ENCODE results near the gene SVOPL.

The SVOPL gene

GRCh38 chr7:138607216-138608126 lies 93.7 kb downstream of the SVOPL start:
- no peak for DNase-seq
- no peak overlapping the region for H3K4me2 ChIP-seq (ENCODE audit: low read depth, low read length)
- H2AFZ ChIP-seq (ENCODE audit: low read length), result no peak overlapping the region
- H3K4me3 ChIP-seq (ENCODE audit: low read length), result no peak overlapping the region
- no peaks in the 10 kb centered on the region for H3K4me1 ChIP-seq (ENCODE audit: low read length)
- H3K27me3 ChIP-seq (replicated peaks; ENCODE audit: insufficient read depth, low read length), result no peaks in the 10 kb centered on the region
- H3K27ac ChIP-seq (ENCODE audit: low read length), result no peak overlapping the region
- no peaks in the 10 kb centered on the region for H3K36me3 ChIP-seq (replicated peaks; ENCODE audit: insufficient read depth, low read length)
- no peaks in the 10 kb centered on the region for H3F3A ChIP-seq (ENCODE audit: insufficient read depth, low read length)
- no peak overlapping the region for H3K9ac ChIP-seq (ENCODE audit: low read length)
- no peak for TF ChIP-seq EZH2phosphoT487 (IDR thresholded peaks at IDR 0.05; ENCODE audit: low read length)
- no peak for TF ChIP-seq CTCF (IDR thresholded peaks at IDR 0.05; ENCODE audit: low read length)
- TF ChIP-seq EZH2 (optimal IDR thresholded peaks at IDR 0.05; ENCODE audit: low read depth, low read length), result no peak
- no peaks in the 10 kb centered on the region for H3K9me3 ChIP-seq (replicated peaks; ENCODE audit: insufficient read depth, low read length)
- H3K79me2 ChIP-seq (ENCODE audit: low read length), result no peaks in the 10 kb centered on the region
- no peaks in the 10 kb centered on the region for H4K20me1 ChIP-seq (ENCODE audit: insufficient read depth, low read length)
- H3K9me2 ChIP-seq (replicated peaks; ENCODE audit: insufficient read depth, low read length), result no peaks in the 10 kb centered on the region

- Histone ChIP-seq H3K36me3 (replicated peaks; ENCODE audit: insufficient read depth, low read length) (no peaks in the 10 kb centered on the region), H3K4me2 (ENCODE audit: low read depth, low read length) (no peak overlapping the region), H3K9me2 (replicated peaks; ENCODE audit: insufficient read depth, low read length) (no peaks in the 10 kb centered on the region), H3K9ac (ENCODE audit: low read length) (no peak overlapping the region), H2AFZ (ENCODE audit: low read length) (no peak overlapping the region), H3K9me3 (replicated peaks; ENCODE audit: insufficient read depth, low read length) (no peaks in the 10 kb centered on the region), H3K4me3 (ENCODE audit: low read length) (no peak overlapping the region), H4K20me1 (ENCODE audit: insufficient read depth, low read length) (no peaks in the 10 kb centered on the region), H3K27me3 (replicated peaks; ENCODE audit: insufficient read depth, low read length) (no peaks in the 10 kb centered on the region), H3F3A (ENCODE audit: insufficient read depth, low read length) (no peaks in the 10 kb centered on the region), H3K4me1 (ENCODE audit: low read length) (no peaks in the 10 kb centered on the region), H3K79me2 (ENCODE audit: low read length) (no peaks in the 10 kb centered on the region), H3K27ac (ENCODE audit: low read length) (no peak overlapping the region)
- no peak for TF ChIP-seq EZH2phosphoT487 (IDR thresholded peaks at IDR 0.05; ENCODE audit: low read length)
- TF ChIP-seq CTCF (IDR thresholded peaks at IDR 0.05; ENCODE audit: low read length), result no peak
- no peak for TF ChIP-seq EZH2 (optimal IDR thresholded peaks at IDR 0.05; ENCODE audit: low read depth, low read length)
- no peak for DNase-seq
Observed at GRCh38 chr7:138606236-138606635, 94.9 kb downstream of the SVOPL start.

DNA sequence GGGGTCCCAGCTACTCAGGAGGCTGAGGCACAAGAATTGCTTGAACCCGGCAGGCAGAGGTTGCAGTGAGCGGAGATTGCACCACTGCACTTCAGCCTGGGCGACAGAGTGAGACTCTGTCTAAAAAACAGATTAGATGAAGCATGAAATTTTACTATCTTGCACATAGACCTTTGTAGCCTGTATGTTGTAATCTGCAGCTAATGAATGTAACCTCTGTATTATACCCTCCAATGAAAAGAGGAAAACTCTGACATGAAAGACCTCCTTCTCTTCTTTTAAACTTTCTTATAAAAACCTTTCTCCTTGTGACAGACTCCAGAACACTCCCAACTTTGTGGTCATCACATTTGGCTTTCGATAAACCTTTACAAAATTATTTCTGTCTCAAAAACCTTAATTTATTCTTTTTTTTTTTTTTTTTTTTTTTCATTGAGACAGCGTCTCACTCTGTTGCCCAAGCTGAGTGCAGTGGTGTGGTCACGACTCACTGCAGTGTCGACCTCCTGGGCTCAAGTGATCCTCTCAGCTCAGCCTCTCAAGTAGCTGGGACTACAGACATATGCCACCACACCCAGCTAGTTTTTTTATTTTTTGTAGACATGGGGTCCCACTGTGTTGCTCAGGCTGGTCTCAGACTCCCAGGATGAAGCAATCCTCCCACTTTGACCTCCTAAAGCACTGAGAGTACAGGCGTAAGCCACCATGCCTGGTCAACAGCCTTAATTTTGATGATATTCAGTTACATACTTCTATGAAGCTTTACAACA lies 97.4 kb downstream of the SVOPL start:
- DNase-seq, result no peak
- H3K9me3 ChIP-seq (replicated peaks; ENCODE audit: insufficient read depth, low read length), result no peaks in the 10 kb centered on the region
- H4K20me1 ChIP-seq (ENCODE audit: insufficient read depth, low read length), result no peaks in the 10 kb centered on the region
- no peak overlapping the region for H3K4me2 ChIP-seq (ENCODE audit: low read depth, low read length)
- TF ChIP-seq EZH2phosphoT487 (IDR thresholded peaks at IDR 0.05; ENCODE audit: low read length) (no peak), CTCF (IDR thresholded peaks at IDR 0.05; ENCODE audit: low read length) (no peak), EZH2 (optimal IDR thresholded peaks at IDR 0.05; ENCODE audit: low read depth, low read length) (no peak)
- H3K4me1 ChIP-seq (ENCODE audit: low read length), result no peaks in the 10 kb centered on the region
- H3K9me2 ChIP-seq (replicated peaks; ENCODE audit: insufficient read depth, low read length), result no peaks in the 10 kb centered on the region
- H3K9ac ChIP-seq (ENCODE audit: low read length), result no peak overlapping the region
- no peaks in the 10 kb centered on the region for H3K79me2 ChIP-seq (ENCODE audit: low read length)
- no peaks in the 10 kb centered on the region for H3K36me3 ChIP-seq (replicated peaks; ENCODE audit: insufficient read depth, low read length)
- H3K4me3 ChIP-seq (ENCODE audit: low read length), result no peak overlapping the region
- H2AFZ ChIP-seq (ENCODE audit: low read length), result no peak overlapping the region
- no peak overlapping the region for H3K27ac ChIP-seq (ENCODE audit: low read length)
- no peaks in the 10 kb centered on the region for H3F3A ChIP-seq (ENCODE audit: insufficient read depth, low read length)
- H3K27me3 ChIP-seq (replicated peaks; ENCODE audit: insufficient read depth, low read length), result no peaks in the 10 kb centered on the region

Data from MM.1S (cell line).